Activated CD8-positive, alpha-beta memory T cell treated with anti-CD3 and anti-CD28 coated beads, Interleukin-2, amount 50 U/mL, for 1 hour (primary cell): Measurements from ENCODE around the gene VAV2.

Experiments
- DNase-seq: peaks from one replicate; pipeline ENCODE4 v3.0.0-alpha.2; 2020; ENCODE audit errors: extremely low read depth

The VAV2 gene

DNA sequence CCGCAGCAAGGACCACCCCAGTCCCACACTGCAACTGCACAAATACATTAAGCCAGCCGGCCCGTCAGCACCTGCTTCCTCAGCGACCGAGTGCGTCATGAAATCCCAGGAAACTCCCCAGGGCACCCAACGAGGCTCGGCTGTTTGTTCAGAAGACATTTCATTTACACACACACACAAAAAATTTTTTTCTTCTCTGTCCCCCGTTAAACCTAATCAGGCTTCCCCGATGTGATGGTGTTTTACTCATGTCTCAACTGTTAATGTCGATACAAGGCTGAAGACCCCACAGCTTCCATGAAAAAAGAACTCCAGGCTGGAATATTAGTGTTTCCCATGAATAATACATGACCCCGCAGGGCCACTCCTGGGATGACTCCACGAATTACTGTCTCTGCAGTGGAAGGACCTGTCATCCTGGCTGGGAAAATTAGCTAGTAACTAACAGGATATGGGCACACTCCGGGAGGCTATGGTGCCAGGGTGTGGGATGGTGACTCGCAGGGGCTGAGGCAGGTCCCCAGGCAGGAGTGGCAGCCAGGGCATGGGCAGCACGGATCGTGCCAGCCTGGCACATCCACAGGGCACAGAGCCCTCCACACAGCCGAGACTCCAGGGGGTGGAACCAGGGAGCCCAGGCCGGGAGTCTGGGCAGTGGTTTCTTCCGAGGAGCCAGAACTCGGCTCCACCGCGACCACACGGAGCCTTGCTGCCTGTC is 102.4 kb downstream of the VAV2 start:
- DNase-seq, result no peak

DNA sequence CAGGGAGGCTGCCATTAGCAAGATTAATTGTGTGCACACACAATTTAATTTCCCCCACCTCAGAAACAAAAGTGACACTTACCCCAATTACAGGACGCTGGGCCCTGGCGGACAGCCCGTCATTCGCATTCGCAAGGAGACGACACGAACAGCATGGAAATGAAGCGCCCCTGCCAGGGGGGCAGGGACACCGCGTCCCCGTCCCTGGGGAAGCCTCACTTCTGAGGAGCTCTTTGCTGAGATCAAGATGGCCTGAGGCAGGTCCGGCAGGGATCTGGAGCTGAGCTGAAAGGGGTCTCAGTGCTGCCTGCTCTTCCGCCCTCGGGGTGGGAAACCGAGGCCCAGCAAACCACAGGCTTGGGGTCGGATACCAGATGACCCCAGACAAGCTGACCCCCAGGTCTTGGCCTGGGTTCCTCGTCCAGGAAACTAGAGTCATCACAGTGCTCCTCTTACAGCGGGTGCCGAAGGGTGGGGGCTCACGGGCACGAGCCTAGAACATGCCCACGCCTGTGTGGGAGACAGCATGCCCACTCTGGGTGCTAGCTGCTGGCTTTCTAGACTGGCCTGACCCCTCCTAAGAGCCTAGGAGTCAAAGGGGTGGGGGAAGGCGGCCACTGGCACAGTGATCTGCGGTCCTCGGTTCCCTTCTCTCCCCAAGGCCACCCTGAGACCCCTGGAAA is 103.2 kb downstream of the VAV2 start:
- no peak for DNase-seq

DNA sequence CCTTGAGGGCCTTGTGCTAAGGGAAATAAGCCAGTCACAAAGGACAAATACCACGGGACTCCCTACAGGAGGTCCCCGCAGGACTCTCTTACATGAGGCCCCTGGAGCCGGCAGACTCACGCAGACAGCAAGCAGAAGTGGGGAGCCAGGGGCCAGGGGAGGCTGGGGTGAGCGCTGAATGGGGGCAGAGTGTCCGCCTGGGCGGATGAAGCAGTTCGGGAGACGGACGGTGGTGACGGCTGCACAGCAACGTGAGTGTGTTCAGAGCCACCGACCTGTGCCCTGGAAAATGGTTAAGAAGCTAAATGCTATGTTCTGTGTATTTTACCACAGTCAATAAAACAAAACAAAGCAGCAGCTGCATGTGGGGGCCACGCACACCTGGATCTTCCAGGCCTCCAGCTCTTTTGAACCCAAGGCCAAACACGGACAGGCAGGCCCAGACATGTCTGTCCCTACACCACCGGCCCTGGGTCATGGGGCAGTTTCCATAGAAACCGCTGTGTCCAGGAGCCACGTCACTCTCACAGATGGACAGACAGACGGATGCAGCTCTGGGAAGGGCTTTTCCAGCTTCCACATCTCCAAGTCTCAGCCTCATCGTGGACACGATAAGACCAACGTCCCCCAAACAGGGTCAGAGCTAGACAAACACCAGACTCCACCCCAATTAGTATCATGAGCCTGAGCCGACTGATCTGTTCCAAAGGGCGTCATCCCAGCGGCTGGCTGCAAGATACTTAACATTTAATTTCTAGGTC is 103.9 kb downstream of the VAV2 start:
- DNase-seq, result no peak

DNA sequence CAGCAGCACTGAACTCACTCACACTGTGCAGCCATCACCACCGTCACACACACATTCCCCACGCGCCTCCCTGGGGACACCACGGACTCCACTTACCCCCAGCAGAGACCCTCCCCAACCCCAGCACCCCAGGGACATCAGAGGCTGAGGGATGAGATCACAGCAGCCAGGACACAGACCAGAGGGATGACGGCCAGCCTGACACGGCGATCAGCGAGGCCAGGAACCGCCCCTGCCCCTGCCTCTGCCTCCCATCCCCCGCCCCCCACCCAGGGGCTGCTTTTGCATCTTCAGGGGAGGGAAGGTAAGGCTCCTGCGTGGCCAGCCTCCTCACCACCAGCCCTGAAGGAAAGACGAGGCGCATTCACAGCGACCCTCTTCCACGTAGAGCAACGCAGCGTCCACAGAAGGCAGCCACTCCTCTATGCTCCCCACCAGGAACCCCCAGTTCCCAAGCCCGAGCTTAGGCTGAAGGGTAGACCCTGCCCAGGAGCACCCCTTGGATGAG is 104.5 kb downstream of the VAV2 start:
- DNase-seq, result no peak

DNA sequence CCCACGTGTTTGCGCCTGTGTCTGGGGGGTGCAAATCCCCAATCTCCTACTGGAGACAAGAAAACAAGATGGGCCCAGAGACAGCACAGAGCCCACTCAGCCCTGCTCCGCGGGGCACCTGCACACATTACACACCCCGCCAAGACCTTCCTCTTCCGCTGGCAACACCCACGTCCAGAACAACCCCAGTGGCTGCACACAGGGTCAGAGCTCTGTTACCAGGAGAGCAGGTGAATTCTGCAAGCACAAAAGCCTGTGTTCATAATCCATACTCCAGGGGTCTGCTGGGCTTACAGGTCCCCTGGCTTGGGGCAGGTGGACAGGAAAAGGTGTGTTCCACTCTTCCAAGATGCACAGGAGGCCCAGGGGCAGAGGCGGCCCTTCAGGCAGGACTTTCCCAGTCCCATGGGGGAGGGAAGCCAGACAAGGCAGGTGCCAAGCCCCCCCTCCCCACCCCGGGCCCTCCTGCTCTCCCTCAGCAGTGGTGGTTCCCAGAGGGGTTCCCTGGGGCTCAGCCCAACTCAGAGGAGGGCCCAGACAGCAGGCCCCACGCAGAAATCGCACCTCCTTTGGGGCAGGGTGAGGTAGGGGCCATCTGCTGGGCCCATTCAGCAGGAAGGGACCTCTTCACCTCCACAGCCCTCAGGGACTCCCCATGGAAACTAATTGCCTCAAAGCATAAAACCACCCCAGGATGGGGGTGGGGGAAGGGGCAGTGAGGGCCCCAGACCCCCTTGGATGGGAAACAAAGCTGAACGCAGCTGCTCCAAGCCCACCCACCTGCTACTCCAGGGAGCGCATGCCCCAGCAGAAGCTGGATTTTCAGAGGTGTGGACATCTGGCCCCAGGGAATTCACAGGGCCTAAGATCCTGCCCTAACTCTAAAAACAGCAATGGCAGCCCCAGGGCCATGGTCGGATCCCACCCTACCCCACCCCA is 105.3 kb downstream of the VAV2 start:
- DNase-seq, result no peak

DNA sequence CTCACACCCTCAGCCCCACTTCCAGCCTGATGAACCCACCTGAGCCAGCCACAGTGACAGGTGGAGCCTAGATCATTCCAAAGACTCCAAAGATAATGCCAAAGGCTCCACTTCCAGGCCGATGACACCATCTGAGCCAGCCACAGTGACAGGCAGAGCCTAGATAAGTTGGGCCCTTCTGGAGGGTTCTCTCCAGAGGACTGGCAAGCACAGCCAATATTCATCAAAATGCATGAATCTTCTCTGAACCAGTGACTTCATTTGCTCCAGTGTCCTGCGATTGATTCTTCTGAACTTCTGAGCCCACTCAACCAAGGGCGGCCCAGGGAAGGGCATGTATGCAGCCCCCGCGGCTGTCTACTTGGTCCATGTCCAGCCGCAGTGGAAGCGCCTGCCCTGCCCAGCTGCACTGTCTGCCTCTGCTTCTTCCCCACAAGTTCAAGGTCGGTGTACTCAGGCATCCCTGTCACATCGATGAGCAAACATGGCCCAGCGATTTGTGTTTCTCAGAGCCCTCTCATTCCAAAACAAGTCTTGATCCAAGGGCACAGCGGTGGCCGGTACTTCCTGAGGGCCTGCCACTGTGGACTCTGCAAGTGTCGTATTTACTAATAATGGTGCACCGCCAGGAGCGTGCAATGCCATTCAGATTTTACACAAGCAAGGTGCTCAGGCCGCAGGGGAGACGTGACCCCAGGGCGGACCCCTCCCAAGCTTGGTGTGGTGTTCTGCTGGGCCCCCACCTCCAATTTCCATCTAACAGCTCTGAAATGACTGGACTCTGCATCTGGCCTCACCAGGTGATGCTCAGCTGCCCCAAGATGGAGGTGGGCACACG is 107.0 kb downstream of the VAV2 start:
- no peak for DNase-seq

DNA sequence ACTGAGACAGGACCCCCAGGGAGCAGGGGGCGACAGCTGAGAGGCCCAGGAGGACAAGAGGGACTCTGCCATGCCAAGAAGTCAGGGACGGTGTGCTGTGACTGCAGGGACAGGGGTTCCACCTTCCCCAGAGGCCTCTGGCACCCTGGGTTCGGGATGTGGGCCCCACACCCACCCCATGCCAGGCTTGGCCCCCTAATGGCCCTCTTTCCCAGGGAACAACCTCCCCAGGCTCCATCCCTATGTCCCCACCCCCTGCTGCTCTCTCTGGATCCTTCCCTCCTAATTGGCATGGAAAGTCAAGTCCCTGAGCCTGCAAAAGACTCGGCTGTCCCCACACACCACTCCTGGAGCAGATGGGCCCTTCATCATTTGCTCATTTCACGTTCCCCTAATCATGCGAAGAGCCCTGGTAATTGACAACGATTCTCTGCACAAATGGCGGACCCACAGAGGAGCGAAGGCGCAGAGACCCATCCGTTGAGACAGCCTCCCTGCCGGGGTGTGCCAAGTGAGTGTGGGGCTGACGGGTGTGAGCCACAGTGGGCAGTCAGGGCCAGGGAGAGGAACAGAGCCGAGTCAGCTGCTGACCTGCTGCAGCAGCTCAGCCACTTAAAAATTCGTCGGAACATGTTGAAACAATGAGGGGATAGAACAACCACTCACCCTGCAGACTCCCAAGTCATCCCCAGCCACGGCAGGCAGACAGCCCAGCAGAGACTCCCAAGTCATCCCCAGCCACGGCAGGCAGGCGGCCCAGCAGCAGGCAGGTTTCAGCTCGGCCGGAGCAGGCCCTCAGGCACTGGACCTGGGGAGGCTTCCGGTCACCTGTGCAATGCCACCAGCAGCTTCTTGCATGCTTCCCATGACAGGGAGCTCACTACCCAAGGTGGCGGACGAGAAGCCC is 109.0 kb downstream of the VAV2 start:
- DNase-seq, result no peak

DNA sequence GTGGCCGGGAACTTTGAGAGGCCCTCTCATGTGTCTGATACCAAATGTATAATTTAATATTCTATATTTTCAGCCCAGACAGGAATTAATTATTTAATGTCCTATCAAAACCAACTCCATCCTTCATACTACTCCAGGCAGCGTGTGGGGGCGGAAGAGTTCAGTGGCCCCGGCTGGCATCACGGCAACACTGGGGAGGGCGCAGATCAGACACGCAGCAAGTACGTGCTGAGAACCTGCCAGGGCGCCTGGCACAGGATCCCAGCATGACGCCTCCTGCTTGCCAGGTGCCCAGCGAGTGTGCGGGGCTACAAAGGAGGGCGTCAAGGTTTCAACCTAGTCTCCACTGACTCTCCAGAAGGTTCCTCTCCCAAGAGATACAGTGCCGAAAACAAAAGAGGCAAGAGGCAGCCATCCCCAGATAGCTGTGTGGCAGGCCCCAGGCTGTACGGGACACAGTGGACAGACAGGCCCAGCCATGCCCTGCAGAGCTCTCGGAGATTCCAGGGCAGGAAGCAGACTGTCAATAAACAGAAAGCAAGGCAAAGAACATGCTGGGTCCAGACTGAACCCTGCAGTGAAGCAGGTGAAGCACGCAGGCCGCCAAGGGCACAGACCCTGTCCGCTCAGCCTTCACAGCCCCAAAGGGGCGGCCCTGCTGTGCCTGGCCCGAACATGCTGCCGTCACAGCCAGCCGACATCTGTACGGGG is 110.3 kb downstream of the VAV2 start:
- DNase-seq, result no peak

DNA sequence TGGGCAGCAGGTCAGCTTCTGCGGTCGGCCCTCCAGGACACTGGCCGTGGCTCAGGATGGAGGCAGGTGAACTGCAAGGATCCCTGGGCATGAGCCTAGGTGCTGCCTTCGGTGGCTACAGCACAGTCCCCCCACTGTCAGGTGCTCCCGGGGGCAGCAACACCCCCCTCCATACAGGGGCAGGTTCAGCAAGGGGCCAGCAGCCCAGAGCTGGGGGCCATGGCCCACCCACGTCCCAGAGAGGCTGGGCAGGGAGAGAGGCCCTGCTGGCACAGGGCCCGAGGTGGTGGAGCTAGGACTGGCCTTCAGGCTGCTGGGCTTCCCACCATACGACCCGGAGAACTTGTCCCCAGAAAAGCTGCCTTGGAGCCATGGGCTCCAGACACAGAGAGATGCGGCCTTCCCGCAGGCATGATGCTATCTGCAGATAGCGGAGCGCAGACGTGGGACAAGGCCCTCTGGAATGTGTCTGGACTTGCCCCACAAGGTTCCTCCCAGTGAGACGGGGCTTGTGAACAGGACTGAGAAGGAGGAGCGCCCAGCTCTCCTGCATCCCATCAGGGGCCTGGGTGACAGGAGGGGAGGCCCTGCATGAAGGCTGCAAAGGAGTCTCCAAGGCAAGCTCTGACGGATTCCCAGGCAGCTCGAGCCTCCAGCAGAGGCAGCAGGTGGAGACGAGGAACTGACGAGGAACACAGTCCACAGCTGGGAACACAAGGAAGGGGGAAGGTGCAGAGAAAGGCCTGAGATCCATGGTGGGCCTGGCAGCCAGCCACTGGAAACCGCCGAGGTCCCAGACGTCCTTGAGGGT is 111.1 kb downstream of the VAV2 start:
- DNase-seq, result no peak

DNA sequence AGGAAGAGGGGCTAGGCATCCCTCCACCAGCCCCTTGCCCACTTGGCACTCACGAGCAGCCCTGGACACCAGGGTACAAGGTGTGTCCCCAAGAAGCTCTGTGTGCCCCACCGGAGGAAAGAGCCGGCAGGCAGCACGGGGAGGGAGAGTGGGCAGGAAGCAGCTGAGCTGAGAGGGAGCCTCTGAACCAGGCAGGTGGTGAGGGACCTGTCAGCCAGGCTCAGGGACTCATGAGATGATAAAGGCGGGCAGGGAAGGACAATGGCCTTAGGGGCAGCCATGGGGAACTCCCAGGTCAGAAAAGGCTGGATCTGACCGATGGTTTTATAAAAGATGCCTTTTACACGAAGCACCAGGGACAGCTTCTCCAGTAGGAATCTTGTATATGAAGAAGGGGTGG is 112.0 kb downstream of the VAV2 start:
- DNase-seq, result no peak

DNA sequence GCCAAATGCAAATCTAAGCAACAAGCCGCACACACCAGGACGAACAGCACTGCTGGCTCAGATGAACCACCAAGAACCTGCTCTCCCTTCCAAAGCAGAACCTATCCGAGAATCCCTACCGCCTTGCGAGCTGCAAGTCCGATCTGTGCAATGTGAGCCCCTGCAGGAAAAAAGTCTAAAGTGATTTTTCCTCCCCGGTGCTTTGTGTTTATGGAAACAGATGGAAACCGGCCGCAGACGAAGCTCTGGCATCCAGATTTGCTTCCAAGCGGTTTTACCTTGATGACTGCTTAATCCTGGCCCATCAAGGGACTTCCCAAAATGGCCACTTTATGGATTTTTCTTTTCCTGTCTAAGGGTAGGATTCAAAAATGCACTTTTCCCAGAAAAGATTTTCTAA is 112.5 kb downstream of the VAV2 start:
- no peak for DNase-seq

DNA sequence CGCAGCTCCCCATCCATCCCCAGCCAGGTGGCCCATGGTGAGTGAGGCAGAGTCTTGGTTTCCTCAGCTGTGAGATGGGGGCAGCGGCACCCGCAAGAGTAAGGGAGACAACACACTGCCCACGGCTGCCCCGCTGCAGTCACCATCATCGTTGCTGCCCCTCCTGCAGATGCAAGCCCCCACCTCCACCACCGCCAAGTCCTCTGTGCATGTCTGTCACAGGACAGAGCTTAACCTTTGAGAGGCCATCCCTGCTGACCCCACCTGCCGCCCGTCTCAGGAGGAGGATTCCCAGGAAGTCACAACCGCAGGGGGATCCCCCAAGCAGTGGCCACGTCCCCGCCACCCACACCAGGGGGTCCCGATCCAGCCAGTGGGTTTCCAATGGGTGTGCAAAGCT is 113.7 kb downstream of the VAV2 start:
- no peak for DNase-seq

DNA sequence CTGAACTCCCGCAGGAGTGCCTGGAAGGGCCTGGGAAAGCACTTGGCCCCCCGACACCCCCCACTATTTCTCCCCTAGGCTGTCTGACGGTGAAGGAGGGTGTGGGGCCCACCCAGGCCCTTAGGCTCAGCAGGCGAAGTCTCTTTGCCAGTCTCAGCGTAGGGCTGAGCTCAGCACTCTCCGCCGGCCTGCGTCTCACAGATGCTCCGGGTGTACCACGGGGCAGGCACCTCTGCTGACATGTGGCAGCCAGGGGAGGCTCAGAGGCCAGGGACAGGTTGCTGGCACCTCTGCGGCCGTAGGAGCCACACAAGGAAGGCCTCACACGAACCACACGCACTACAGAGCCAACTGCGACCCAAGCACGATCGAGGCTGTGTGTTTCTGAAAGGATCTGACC is 114.2 kb downstream of the VAV2 start:
- DNase-seq, result no peak

DNA sequence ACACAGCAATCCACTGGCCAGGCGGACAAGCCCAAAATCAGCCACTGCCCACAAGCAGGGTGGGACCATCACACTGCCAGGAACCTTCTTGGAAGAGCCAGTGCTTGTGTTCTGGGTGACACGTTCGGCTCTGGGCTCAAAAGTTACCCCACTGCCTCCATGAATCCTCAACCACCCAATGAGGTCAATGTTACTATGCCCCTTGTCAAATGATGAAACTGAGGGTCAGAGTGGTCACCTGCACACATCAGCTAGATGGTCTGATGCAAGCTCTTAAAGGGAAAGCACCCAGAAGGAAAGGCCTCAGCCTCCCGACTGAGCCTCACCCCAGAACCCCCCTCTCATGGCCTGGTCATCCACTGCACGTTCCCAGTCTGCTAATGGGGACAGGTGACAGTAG is 114.8 kb downstream of the VAV2 start:
- no peak for DNase-seq

DNA sequence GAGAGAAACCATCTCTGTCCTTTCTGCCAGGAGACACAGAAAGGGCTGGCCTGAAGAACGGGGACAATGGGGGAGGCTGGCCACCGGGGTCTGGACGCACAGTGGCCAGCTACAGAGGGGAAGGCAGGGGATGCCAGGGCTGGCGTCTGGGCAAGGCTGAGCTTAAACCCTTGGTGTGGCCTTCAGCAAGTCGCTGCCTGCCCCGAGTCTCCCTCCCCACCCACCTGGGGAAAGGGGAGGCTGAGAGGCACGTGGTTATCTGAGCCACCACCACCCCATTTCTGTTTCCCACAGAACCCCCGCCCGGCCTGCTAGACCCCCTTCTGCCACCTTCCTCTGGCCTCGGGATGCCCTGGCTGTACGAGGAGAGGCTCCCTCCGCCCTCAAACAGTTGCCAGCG is 115.3 kb downstream of the VAV2 start:
- no peak for DNase-seq

DNA sequence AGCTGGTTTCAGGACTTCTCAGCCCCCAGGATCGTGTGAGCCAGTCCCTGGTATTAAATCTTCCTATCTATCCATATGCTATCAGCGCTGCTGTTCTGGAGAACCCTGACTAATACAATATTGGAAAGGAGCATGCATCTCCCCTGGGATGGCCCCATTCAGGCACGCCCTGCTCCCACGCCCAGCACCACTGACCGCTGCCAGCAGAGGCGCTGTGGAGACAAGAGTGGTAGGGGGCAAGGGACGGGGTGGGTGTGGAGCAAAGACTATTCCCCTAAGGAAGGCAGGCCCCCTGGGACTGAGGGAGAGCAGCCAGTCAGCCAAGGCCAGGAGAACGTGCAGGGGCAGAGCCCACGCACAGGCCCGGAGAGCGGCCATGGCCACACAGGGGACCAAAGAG is 116.0 kb downstream of the VAV2 start:
- DNase-seq, result no peak

DNA sequence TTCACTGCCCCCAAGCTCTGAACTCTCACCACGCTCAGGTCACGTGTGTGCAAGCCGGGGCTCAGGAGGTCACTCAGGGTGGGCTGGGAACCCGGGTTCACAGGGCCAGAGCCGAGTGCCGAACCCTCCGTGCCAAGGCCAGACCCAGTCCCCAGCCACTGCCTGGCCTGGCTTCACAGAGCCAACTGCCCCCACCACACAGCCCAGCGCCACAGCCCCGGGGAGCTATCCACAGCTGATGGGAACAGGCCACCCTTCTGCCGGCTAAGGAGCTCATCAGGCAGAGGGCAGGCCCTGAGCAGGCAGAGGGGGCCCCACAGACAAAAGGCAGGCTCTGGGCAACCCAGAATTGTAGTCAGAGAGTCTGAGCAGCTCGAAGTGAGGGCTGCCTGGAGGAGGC is 117.0 kb downstream of the VAV2 start:
- no peak for DNase-seq

DNA sequence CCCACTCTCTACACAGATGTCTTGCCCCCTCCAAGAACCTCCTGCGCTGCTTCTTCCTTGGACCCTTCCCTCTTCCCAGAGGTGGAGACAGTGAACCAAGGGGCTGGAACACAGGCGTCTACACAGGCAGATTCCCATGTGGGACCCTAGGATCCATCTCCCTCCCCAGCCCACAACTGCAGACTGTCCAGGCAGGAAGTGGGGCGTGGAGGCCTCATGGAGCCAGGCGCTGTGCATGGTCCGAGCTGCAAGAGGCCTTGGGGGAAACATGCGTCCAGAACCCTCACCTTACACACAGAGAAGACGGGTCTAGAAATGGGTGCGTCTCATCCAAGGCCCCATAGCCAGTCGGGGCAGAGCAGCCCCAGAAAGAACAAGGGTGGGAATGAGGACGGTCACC is 117.5 kb downstream of the VAV2 start:
- no peak for DNase-seq
